HepG2 (cell line): ENCODE measurements around the gene ABL2. TPM values are rescaled to one million over a fixed set of nuclear protein-coding genes. Genes with fewer than 3 reads are reported as not detected.

Experiments used
- HINFP ChIP-seq: sonication (generic); formaldehyde crosslinking; IDR thresholded peaks from 2 replicates; pipeline ENCODE4 v1.4.0; 2020; ENCODE audit warnings: low read depth, mild to moderate bottlenecking, missing genetic modification reagents
- KLF13 ChIP-seq: sonication (generic); formaldehyde crosslinking; IDR thresholded peaks from 2 replicates; pipeline ENCODE4 v1.4.0; 2020; ENCODE audit warnings: mild to moderate bottlenecking, missing genetic modification reagents
- MAFG ChIP-seq: sonication (generic); formaldehyde crosslinking; IDR thresholded peaks from 2 replicates; pipeline ENCODE4 v1.5.1; 2020; ENCODE audit warnings: mild to moderate bottlenecking, missing genetic modification reagents
- PREB ChIP-seq: sonication (generic); formaldehyde crosslinking; IDR thresholded peaks from 2 replicates; pipeline ENCODE4 v1.4.0; 2020; ENCODE audit warnings: missing genetic modification reagents
- RBFOX2 ChIP-seq: fragments of 200-400 bp; formaldehyde crosslinking; IDR thresholded peaks from 2 replicates; pipeline ENCODE4 v1.6.1; 2017; ENCODE audit warnings: low read depth, mild to moderate bottlenecking, low read length
- TOPORS ChIP-seq: sonication (generic); formaldehyde crosslinking; IDR thresholded peaks from 2 replicates; pipeline ENCODE4 v1.8.0; 2023; ENCODE audit warnings: mild to moderate bottlenecking, missing genetic modification reagents
- TRAFD1 ChIP-seq: sonication (generic); formaldehyde crosslinking; IDR thresholded peaks from 2 replicates; pipeline ENCODE4 v1.5.1; 2020; ENCODE audit warnings: missing genetic modification reagents, mild to moderate bottlenecking, borderline replicate concordance
- UBTF ChIP-seq: sonication (generic); formaldehyde crosslinking; IDR thresholded peaks from 2 replicates; pipeline ENCODE4 v1.4.0; 2020; ENCODE audit warnings: mild to moderate bottlenecking, missing genetic modification reagents
- ZBED4 ChIP-seq: sonication (generic); formaldehyde crosslinking; IDR thresholded peaks from 2 replicates; pipeline ENCODE4 v1.4.0; 2020; ENCODE audit warnings: missing genetic modification reagents, borderline replicate concordance
- ZFP36L1 ChIP-seq: sonication (generic); formaldehyde crosslinking; IDR thresholded peaks from 2 replicates; pipeline ENCODE4 v1.8.0; 2022; ENCODE audit warnings: mild to moderate bottlenecking, missing genetic modification reagents, moderate library complexity
- ZFY ChIP-seq: sonication (generic); formaldehyde crosslinking; IDR thresholded peaks from 2 replicates; pipeline ENCODE4 v1.4.0; 2020; ENCODE audit warnings: missing genetic modification reagents
- ZNF441 ChIP-seq: sonication (generic); formaldehyde crosslinking; IDR thresholded peaks from 2 replicates; pipeline ENCODE4 v1.7.0; 2021; ENCODE audit warnings: missing genetic modification reagents, borderline replicate concordance
- ZNF451 ChIP-seq: sonication (generic); formaldehyde crosslinking; IDR thresholded peaks from 2 replicates; pipeline ENCODE4 v1.5.0; 2020; ENCODE audit warnings: mild to moderate bottlenecking, missing genetic modification reagents
- ZNF605 ChIP-seq: sonication (generic); formaldehyde crosslinking; IDR thresholded peaks from 2 replicates; pipeline ENCODE4 v1.8.0; 2022; ENCODE audit warnings: mild to moderate bottlenecking, missing genetic modification reagents
- ZNF761 ChIP-seq: sonication (generic); formaldehyde crosslinking; conservative IDR thresholded peaks from 2 replicates; pipeline ENCODE4 v1.4.0; 2020; ENCODE audit warnings: mild to moderate bottlenecking, missing genetic modification reagents
- ZNF772 ChIP-seq: sonication (generic); formaldehyde crosslinking; IDR thresholded peaks from 2 replicates; pipeline ENCODE4 v1.5.0; 2020; ENCODE audit warnings: mild to moderate bottlenecking, missing genetic modification reagents
- ZSCAN31 ChIP-seq: sonication (generic); formaldehyde crosslinking; IDR thresholded peaks from 2 replicates; pipeline ENCODE4 v1.5.0; 2020; ENCODE audit warnings: low read depth, mild to moderate bottlenecking, missing genetic modification reagents
- polyA plus RNA-seq, 8 experiments: library from polyadenylated mRNA; depleted of rRNA in 3 of 8; stranded (reverse) in 7 of 8; unstranded in 1 of 8; fragments of >200 nt; fragmentation: Illumina TruSeq in 4 of 8; extraction: Trizol in 4 of 8; gene quantifications; 2 replicates each; pipeline versions ENCODE4 v1.2.1 to v1.2.3, GENCODE V29; 2011 to 2016; ENCODE audit warnings: low read depth in 4 of 8, missing spikeins in 1 of 8, mixed read lengths in 1 of 8; ENCODE audit not compliant: insufficient read depth in 1 of 8
- total RNA-seq, 5 experiments: library from RNA; depleted of rRNA; stranded (reverse); fragments of >200 nt; fragmentation: Illumina TruSeq; extraction: Trizol; gene quantifications; 2 replicates each; pipeline ENCODE4 v1.2.3, GENCODE V29; 2016; ENCODE audit warnings: low read depth in 1 of 5

Gene ABL2
- total and polyA plus RNA-seq, 2 of the 13 experiments (the other 11 are each of a cell fraction or from before 2014, with no cell fraction given): 5.8 to 6.0 TPM

- TF ChIP-seq PREB (CRISPR knock-in tag) (0 out of 2 replicates have a peak, but pooled peaks have one; percentile 19), ZNF761 (CRISPR knock-in tag) (0 out of 2 replicates have a peak, but pooled peaks have one; percentile 41), ZNF441 (CRISPR knock-in tag) (no peak), RBFOX2 (peak; percentile 14; the same call in 1 of the 2 replicates), TRAFD1 (CRISPR knock-in tag) (no peak), UBTF (CRISPR knock-in tag) (peak; percentile 79; the same call in 1 of the 2 replicates), ZBED4 (CRISPR knock-in tag) (0 out of 2 replicates have a peak, but pooled peaks have one; percentile 8), TOPORS (CRISPR knock-in tag) (0 out of 2 replicates have a peak, but pooled peaks have one; percentile 7), ZFP36L1 (CRISPR knock-in tag) (no peak), ZSCAN31 (CRISPR knock-in tag) (peak; percentile 13; the same call in 1 of the 2 replicates), ZNF772 (CRISPR knock-in tag) (0 out of 2 replicates have a peak, but pooled peaks have one; percentile 8), ZFY (CRISPR knock-in tag) (no peak), MAFG (no peak), KLF13 (0 out of 2 replicates have a peak, but pooled peaks have one; percentile 67), HINFP (CRISPR knock-in tag) (peak; percentile 41; the same call in 1 of the 2 replicates), ZNF451 (CRISPR knock-in tag) (0 out of 2 replicates have a peak, but pooled peaks have one; percentile 10), ZNF605 (no peak)
Measured at GRCh38 chr1:179082333-179082998, 147.0 kb downstream of the ABL2 start (continued).
